Measurements from ENCODE around the gene TAF5L. TPM values are rescaled to one million over a fixed set of nuclear protein-coding genes. Genes with fewer than 3 reads are reported as not detected.

TAF5L gene
- total and polyA plus RNA-seq, 2 of the 8 experiments (the other 6 are each of a cell fraction or from before 2014, with no cell fraction given): 17.7 to 23.3 TPM

GRCh38 chr1:229631966-229632365, 6.0 kb upstream of the TAF5L start (continued):
- TF ChIP-seq USF2 (IDR thresholded peaks at IDR 0.05; ENCODE audit: low read length) (no peak), MAX (IDR thresholded peaks at IDR 0.05) (no peak), TEAD4 (IDR thresholded peaks at IDR 0.05; ENCODE audit: low read depth, low read length) (no peak), SIN3A (conservative IDR thresholded peaks at IDR 0.05 in 1 of 2, IDR thresholded peaks at IDR 0.05 in 1 of 2; ENCODE audit: low read depth in 1 of 2, low read length in 2 of 2) (no peak), FOSL1 (IDR thresholded peaks at IDR 0.05; ENCODE audit: insufficient read depth, low read depth, low read length) (no peak), TBP (IDR thresholded peaks at IDR 0.05; ENCODE audit: low read depth, low read length) (no peak)
